HG02973 (cell line): ENCODE data around the gene TTL.
"Not testable (repeated sequence)": the region's sequence is repeated elsewhere in the genome, so short reads cannot be mapped to it uniquely, and the experiment has no call there.

Source experiments
- ATAC-seq: cut with Tn5 transposase; IDR thresholded peaks from one replicate; pipeline ENCODE4 v1.9.1; 2021; ENCODE audit warnings: moderate library complexity; ENCODE audit not compliant: unreplicated experiment

The TTL gene

GRCh38 chr2:112519506-112519905, 37.5 kb downstream of the TTL start:
- no peak for ATAC-seq

- ATAC-seq: no peak
These were observed 38.4 kb downstream of the TTL start for GRCh38 chr2:112520234-112520783.

- ATAC-seq: no peak
These were observed 41.4 kb downstream of the TTL start for GRCh38 chr2:112523291-112523777.

GRCh38 chr2:112524276-112524675, 42.3 kb downstream of the TTL start:
- ATAC-seq: not testable (repeated sequence)

GRCh38 chr2:112528541-112528940, 46.6 kb downstream of the TTL start:
- ATAC-seq: no peak

- ATAC-seq: no peak
These were observed 47.8 kb downstream of the TTL start for GRCh38 chr2:112529757-112530156.

- no peak for ATAC-seq
These were observed 48.8 kb downstream of the TTL start for GRCh38 chr2:112530728-112531127.

- no peak for ATAC-seq
These were observed 52.9 kb downstream of the TTL start for GRCh38 chr2:112534826-112535225.

- not testable (repeated sequence) for ATAC-seq
These were observed 54.7 kb downstream of the TTL start for GRCh38 chr2:112536665-112537064.

- ATAC-seq: no peak
These were observed 57.4 kb downstream of the TTL start for GRCh38 chr2:112539306-112539705.

- ATAC-seq: no peak
These were observed 59.0 kb downstream of the TTL start for GRCh38 chr2:112540906-112541305.

- peak; percentile 50 for ATAC-seq
These were observed 59.6 kb downstream of the TTL start for GRCh38 chr2:112541315-112542122.

- peak; percentile 78 for ATAC-seq
These were observed 60.4 kb downstream of the TTL start, which contains the start of gene POLR1B for GRCh38 chr2:112542123-112542983. TSS of gene POLR1B (plus strand) at chr2:112542465. CDS start at chr2:112542495, 30 bp downstream.

- ATAC-seq: peak; percentile 3
These were observed 61.2 kb downstream of the TTL start for GRCh38 chr2:112542984-112543661.

GRCh38 chr2:112547333-112547732, 65.4 kb downstream of the TTL start:
- ATAC-seq: no peak

- ATAC-seq: no peak
These were observed 67.0 kb downstream of the TTL start for GRCh38 chr2:112548980-112549379.

GRCh38 chr2:112566104-112566503, 84.1 kb downstream of the TTL start:
- ATAC-seq: peak; percentile 57

GRCh38 chr2:112566508-112566907, 84.6 kb downstream of the TTL start:
- ATAC-seq: peak; percentile 19

- no peak for ATAC-seq
These were observed 90.0 kb downstream of the TTL start for GRCh38 chr2:112572005-112572404.

- no peak for ATAC-seq
These were observed 95.8 kb downstream of the TTL start for GRCh38 chr2:112577756-112578155.

- ATAC-seq: no peak
These were observed 97.3 kb downstream of the TTL start for GRCh38 chr2:112579241-112579640.
